HepG2 (cell line): ENCODE data around the gene ASAP2. TPM values are rescaled to one million over a fixed set of nuclear protein-coding genes. Genes with fewer than 3 reads are reported as not detected.

Source experiments
- EP300 ChIP-seq, 3 experiments: sonication (generic) in 1 of 3; formaldehyde crosslinking in 1 of 3; IDR thresholded peaks; 2 replicates each; pipeline versions ENCODE4 v1.5.1 to v1.6.1; 2011 to 2020; ENCODE audit warnings: low read depth in 2 of 3, low read length in 2 of 3, borderline replicate concordance in 1 of 3, improper control_type of control experiment in 1 of 3, mild to moderate bottlenecking in 1 of 3, missing genetic modification reagents in 1 of 3, moderate library complexity in 1 of 3
- FOXA3 ChIP-seq: IDR thresholded peaks from 2 replicates; pipeline ENCODE4 v1.6.1; 2016; ENCODE audit warnings: missing genetic modification reagents, missing compliant biosample characterization
- STAG1 ChIP-seq: sonication (generic); formaldehyde crosslinking; IDR thresholded peaks from 2 replicates; pipeline ENCODE4 v1.4.0; 2020; ENCODE audit warnings: missing genetic modification reagents
- UBTF ChIP-seq: sonication (generic); formaldehyde crosslinking; IDR thresholded peaks from 2 replicates; pipeline ENCODE4 v1.4.0; 2020; ENCODE audit warnings: mild to moderate bottlenecking, missing genetic modification reagents
- ZBTB38 ChIP-seq: sonication (generic); formaldehyde crosslinking; IDR thresholded peaks from 2 replicates; pipeline ENCODE4 v1.5.1; 2020; ENCODE audit warnings: mild to moderate bottlenecking, missing genetic modification reagents
- ZMAT3 ChIP-seq: sonication (generic); formaldehyde crosslinking; conservative IDR thresholded peaks from 2 replicates; pipeline ENCODE4 v1.7.0; 2021; ENCODE audit warnings: missing genetic modification reagents
- ZNF605 ChIP-seq: sonication (generic); formaldehyde crosslinking; IDR thresholded peaks from 2 replicates; pipeline ENCODE4 v1.8.0; 2022; ENCODE audit warnings: mild to moderate bottlenecking, missing genetic modification reagents
- ZNF850 ChIP-seq: sonication (generic); formaldehyde crosslinking; conservative IDR thresholded peaks from 2 replicates; pipeline ENCODE4 v1.9.0; 2021; ENCODE audit warnings: mild to moderate bottlenecking, missing genetic modification reagents
- polyA plus RNA-seq, 8 experiments: library from polyadenylated mRNA; depleted of rRNA in 3 of 8; stranded (reverse) in 7 of 8; unstranded in 1 of 8; fragments of >200 nt; fragmentation: Illumina TruSeq in 4 of 8; extraction: Trizol in 4 of 8; gene quantifications; 2 replicates each; pipeline versions ENCODE4 v1.2.1 to v1.2.3, GENCODE V29; 2011 to 2016; ENCODE audit warnings: low read depth in 4 of 8, missing spikeins in 1 of 8, mixed read lengths in 1 of 8; ENCODE audit not compliant: insufficient read depth in 1 of 8
- total RNA-seq, 5 experiments: library from RNA; depleted of rRNA; stranded (reverse); fragments of >200 nt; fragmentation: Illumina TruSeq; extraction: Trizol; gene quantifications; 2 replicates each; pipeline ENCODE4 v1.2.3, GENCODE V29; 2016; ENCODE audit warnings: low read depth in 1 of 5
- TF ChIP-seq, protein P1 (sequence below): sonication (generic); formaldehyde crosslinking; IDR thresholded peaks from one replicate; pipeline ENCODE4 v1.5.1; 2020; ENCODE audit warnings: mild to moderate bottlenecking, missing genetic modification reagents; ENCODE audit errors: not compliant biosample characterization
- TF ChIP-seq, protein P2 (sequence below): sonication (generic); formaldehyde crosslinking; IDR thresholded peaks from 2 replicates; pipeline ENCODE4 v1.4.0; 2020; ENCODE audit warnings: missing genetic modification reagents

Gene ASAP2
- total and polyA plus RNA-seq, 2 of the 13 experiments (the other 11 are each of a cell fraction or from before 2014, with no cell fraction given): 7.3 to 22.3 TPM

- TF ChIP-seq ZNF605: peak; percentile 21; the same call in 1 of the 2 replicates
- TF ChIP-seq STAG1 (CRISPR knock-in tag): peak; percentile 16; the same call in 1 of the 2 replicates
- TF ChIP-seq, protein P1, sequence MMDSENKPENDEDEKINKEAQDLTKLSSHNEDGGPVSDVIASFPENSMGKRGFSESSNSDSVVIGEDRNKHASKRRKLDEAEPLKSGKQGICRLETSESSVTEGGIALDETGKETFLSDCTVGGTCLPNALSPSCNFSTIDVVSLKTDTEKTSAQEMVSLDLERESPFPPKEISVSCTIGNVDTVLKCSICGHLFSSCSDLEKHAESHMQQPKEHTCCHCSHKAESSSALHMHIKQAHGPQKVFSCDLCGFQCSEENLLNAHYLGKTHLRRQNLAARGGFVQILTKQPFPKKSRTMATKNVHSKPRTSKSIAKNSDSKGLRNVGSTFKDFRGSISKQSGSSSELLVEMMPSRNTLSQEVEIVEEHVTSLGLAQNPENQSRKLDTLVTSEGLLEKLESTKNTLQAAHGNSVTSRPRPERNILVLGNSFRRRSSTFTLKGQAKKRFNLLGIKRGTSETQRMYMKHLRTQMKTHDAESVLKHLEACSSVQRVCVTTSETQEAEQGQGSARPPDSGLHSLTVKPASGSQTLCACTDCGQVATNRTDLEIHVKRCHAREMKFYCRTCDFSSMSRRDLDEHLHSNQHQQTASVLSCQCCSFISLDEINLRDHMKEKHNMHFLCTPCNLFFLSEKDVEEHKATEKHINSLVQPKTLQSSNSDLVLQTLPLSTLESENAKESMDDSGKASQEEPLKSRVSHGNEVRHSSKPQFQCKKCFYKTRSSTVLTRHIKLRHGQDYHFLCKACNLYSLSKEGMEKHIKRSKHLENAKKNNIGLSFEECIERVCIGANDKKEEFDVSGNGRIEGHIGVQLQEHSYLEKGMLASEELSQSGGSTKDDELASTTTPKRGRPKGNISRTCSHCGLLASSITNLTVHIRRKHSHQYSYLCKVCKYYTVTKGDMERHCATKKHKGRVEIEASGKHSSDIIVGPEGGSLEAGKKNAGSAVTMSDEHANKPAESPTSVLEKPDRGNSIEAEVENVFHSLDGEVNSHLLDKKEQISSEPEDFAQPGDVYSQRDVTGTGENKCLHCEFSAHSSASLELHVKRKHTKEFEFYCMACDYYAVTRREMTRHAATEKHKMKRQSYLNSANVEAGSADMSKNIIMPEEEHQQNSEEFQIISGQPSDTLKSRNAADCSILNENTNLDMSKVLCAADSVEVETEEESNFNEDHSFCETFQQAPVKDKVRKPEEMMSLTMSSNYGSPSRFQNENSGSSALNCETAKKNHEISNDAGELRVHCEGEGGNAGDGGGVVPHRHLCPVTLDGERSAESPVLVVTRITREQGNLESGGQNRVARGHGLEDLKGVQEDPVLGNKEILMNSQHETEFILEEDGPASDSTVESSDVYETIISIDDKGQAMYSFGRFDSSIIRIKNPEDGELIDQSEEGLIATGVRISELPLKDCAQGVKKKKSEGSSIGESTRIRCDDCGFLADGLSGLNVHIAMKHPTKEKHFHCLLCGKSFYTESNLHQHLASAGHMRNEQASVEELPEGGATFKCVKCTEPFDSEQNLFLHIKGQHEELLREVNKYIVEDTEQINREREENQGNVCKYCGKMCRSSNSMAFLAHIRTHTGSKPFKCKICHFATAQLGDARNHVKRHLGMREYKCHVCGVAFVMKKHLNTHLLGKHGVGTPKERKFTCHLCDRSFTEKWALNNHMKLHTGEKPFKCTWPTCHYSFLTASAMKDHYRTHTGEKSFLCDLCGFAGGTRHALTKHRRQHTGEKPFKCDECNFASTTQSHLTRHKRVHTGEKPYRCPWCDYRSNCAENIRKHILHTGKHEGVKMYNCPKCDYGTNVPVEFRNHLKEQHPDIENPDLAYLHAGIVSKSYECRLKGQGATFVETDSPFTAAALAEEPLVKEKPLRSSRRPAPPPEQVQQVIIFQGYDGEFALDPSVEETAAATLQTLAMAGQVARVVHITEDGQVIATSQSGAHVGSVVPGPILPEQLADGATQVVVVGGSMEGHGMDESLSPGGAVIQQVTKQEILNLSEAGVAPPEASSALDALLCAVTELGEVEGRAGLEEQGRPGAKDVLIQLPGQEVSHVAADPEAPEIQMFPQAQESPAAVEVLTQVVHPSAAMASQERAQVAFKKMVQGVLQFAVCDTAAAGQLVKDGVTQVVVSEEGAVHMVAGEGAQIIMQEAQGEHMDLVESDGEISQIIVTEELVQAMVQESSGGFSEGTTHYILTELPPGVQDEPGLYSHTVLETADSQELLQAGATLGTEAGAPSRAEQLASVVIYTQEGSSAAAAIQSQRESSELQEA: peak; percentile 8
- TF ChIP-seq FOXA3 (CRISPR knock-in tag): peak; percentile 88
- TF ChIP-seq ZBTB38 (CRISPR knock-in tag): peak; percentile 49; the same call in 1 of the 2 replicates
- TF ChIP-seq UBTF (CRISPR knock-in tag): 0 out of 2 replicates have a peak, but pooled peaks have one; percentile 33
- TF ChIP-seq ZNF850 (CRISPR knock-in tag): no peak
- TF ChIP-seq EP300 (IDR thresholded peaks at IDR 0.05; ENCODE audit: low read depth in 2 of 2, low read length in 2 of 2): peak in 1 of 2 experiments; percentile 75; a peak in 2 of 4 replicates
- no peak for TF ChIP-seq EP300 (CRISPR knock-in tag; IDR thresholded peaks at IDR 0.05; ENCODE audit: borderline replicate concordance)
- TF ChIP-seq ZMAT3 (CRISPR knock-in tag): peak; percentile 80
- TF ChIP-seq, protein P2, sequence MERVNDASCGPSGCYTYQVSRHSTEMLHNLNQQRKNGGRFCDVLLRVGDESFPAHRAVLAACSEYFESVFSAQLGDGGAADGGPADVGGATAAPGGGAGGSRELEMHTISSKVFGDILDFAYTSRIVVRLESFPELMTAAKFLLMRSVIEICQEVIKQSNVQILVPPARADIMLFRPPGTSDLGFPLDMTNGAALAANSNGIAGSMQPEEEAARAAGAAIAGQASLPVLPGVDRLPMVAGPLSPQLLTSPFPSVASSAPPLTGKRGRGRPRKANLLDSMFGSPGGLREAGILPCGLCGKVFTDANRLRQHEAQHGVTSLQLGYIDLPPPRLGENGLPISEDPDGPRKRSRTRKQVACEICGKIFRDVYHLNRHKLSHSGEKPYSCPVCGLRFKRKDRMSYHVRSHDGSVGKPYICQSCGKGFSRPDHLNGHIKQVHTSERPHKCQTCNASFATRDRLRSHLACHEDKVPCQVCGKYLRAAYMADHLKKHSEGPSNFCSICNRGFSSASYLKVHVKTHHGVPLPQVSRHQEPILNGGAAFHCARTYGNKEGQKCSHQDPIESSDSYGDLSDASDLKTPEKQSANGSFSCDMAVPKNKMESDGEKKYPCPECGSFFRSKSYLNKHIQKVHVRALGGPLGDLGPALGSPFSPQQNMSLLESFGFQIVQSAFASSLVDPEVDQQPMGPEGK (CRISPR knock-in tag): peak; percentile 54
Observed at GRCh38 chr2:9380702-9381628, 174.4 kb downstream of the ASAP2 start (continued).
